ENCODE data around the gene ZNF14.
"Not testable (repeated sequence)": the region's sequence is repeated elsewhere in the genome, so short reads cannot be mapped to it uniquely, and the experiment has no call there.

Gene ZNF14

DNA sequence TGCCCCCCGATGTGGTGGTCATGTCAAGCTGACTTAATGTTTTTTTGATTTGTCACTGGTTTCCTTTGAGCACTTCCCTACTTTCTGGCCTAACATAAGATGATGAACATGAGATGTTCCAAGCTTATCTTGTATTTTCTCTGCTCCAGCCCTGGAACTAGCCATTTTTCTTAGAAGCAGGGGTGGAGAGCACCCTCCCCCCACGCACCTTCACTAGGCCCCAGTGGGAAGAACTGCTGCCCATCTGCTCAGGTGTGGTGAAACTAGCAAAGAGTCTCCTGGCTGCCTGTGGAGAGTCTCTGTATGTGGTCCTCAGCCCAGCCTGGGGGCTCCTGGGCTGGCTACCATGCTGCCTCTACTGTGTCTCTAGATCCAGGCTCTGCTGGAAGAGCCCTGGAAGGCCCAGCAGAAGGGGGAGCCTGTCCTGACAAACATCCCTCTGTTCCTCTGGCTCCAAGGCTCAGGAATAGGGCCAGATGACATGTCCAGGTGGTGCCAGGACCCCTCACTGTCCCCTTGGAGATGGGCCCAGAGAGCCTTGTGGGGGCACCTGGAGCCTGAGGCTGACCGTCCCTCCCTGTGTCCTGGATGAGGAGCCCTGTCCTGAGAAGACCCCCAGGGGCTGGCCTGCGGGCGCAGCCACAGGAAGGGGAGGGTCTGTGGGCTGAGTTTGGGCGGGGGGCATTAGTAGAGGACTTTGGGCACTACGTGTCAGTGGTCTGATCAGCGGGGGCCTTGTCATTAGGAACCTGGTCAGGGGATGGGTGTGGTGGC is 4.8 kb upstream of the ZNF14 start:
- Mint-ChIP-seq H3K27me3 (no peaks in the 10 kb centered on the region), H3K27ac (no peak overlapping the region), H3K4me1 (ENCODE audit: low read depth) (peaks cover 9% of the 10 kb centered on the region), H3K9me3 (ENCODE audit: low read depth) (no peaks in the 10 kb centered on the region), H3K4me3 (no peak overlapping the region), H3K36me3 (no peaks in the 10 kb centered on the region)

DNA sequence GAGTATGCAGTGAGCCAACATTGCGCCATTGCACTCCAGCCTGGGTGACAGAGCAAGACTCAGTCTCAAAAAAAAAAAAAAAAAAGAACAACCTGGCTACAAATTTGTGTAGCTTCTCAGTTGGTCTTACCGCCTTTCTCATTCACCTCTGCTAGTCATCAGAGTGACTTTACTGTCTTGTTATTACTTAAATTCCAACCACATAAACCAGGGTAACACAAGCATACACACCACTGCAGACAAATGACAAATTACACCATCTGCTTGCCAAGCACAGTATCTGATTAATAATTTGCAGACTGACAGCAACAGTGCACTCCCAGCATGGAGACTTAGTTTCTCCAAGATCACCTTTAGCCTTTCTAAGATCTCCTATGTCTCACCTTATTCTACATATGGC is 11.0 kb downstream of the ZNF14 start:
- no peak overlapping the region for H3K27ac Mint-ChIP-seq
- H3K27me3 Mint-ChIP-seq, result no peaks in the 10 kb centered on the region
- H3K36me3 Mint-ChIP-seq, result peaks cover 56% of the 10 kb centered on the region
- no peak overlapping the region for H3K4me3 Mint-ChIP-seq
- peaks cover 33% of the 10 kb centered on the region for H3K9me3 Mint-ChIP-seq (ENCODE audit: low read depth)
- peaks cover 5% of the 10 kb centered on the region for H3K4me1 Mint-ChIP-seq (ENCODE audit: low read depth)

DNA sequence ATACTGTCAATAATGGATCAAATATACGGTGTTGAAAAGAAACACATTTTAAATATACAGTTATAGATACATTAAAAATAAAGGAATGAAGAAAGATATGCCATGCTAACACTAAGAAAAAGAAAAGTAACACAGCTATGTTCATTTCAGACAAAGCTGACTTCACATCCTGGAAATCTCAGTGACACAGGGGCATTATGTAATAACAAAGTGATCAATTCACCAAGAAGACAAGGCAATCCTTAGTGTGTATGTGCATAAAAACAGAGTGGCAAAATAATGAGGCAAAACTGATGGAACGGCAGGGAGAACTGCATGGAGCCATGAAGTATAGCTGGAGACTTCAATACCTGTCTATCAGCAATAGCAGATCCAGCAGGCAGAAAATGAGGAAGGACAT is 13.1 kb downstream of the ZNF14 start:
- no peak overlapping the region for H3K27ac Mint-ChIP-seq
- peaks cover 35% of the 10 kb centered on the region for H3K9me3 Mint-ChIP-seq (ENCODE audit: low read depth)
- peaks cover 64% of the 10 kb centered on the region for H3K36me3 Mint-ChIP-seq
- no peaks in the 10 kb centered on the region for H3K27me3 Mint-ChIP-seq
- H3K4me1 Mint-ChIP-seq (ENCODE audit: low read depth), result peaks cover 5% of the 10 kb centered on the region
- H3K4me3 Mint-ChIP-seq, result no peak overlapping the region

DNA sequence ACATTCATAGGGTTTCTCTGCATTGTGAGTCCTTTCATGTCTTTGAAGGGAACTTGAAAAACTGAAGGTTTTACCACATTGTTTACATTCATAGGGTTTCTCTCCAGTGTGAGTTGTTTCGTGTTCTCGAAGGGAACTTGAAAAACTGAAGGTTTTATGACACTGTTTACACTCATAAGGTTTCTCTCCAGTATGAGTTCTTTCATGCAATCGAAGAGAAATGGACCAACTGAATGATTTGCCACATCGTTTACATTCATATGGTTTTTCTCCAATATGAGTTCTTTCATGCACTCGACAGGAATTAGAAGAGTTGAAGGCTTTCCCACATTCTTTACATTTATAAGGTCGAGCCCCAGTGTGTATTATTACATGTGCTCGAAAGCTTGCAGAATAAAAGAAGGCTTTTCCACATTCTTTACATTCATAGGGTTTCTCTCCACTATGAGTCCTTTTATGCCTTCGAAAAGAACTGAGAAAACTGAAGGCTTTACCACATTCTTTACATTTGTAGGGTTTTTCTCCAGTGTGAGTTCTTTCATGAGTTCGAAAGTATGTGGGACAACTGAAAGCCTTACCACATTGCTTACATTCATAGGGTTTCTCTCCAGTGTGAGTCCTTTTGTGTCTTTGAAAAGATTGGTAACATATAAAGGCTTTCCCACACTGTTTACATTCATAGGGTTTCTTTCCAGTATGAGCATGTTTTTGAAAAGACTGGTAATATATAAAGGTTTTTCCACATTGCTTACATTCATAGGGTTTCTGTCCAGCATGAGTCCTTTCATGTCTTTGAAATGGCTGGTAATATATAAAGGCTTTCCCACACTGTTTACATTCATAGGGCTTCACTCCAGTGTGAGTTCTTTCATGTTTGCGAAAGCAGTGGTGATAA is 20.7 kb downstream of the ZNF14 start:
- no peaks in the 10 kb centered on the region for H3K4me1 Mint-ChIP-seq (ENCODE audit: low read depth)
- H3K27me3 Mint-ChIP-seq, result no peaks in the 10 kb centered on the region
- H3K27ac Mint-ChIP-seq, result no peak overlapping the region
- peaks cover 16% of the 10 kb centered on the region for H3K9me3 Mint-ChIP-seq (ENCODE audit: low read depth)
- H3K36me3 Mint-ChIP-seq, result peaks cover 61% of the 10 kb centered on the region
- no peak overlapping the region for H3K4me3 Mint-ChIP-seq

DNA sequence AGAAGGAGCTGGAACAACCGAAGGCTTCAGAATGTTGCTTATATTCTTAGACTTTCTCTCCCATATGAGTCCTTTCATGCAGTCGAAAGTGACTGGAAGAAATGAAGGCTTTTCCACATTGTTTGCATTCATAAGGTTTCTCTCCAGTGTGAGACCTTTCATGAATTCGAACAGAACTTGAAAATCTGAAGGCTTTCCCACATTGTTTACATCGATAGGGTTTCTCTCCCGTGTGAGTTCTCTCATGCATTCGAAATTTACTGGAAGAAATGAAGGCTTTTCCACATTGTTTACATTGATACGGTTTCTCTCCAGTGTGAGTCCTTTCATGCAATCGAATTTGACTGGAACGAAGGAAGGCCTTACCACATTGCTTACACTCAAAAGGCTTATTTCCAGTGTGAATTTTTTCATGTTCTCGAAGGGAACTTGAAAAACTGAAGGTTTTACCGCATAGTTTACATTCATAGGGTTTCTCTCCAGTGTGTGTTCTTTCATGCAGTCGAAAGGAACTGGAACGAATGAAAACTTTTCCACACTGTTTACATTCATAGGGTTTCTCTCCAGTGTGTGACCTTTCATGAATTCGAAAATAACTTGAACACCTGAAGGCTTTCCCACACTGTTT is 21.5 kb downstream of the ZNF14 start:
- no peak overlapping the region for H3K27ac Mint-ChIP-seq
- peaks cover 53% of the 10 kb centered on the region for H3K36me3 Mint-ChIP-seq
- H3K4me1 Mint-ChIP-seq (ENCODE audit: low read depth), result no peaks in the 10 kb centered on the region
- no peaks in the 10 kb centered on the region for H3K27me3 Mint-ChIP-seq
- H3K9me3 Mint-ChIP-seq (ENCODE audit: low read depth), result peaks cover 10% of the 10 kb centered on the region
- no peak overlapping the region for H3K4me3 Mint-ChIP-seq

DNA sequence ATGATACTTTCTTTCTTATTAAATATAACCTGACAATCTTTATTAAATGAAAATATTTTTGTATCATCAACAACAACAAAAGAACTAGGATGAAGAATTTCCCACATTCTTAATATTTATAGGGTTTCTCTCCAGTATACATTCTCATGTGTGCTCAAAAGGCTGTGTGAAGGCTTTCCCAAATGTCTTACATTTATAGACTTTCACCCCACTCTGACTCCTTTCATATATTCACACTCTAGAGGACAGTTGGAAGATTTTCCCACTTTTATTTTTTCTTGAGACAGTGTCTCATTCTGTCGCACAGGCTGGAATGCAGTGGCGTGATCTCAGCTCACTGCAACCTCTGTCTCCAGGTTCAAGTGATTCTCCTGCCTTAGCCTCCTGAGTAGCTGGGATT is 22.4 kb downstream of the ZNF14 start:
- Mint-ChIP-seq H3K36me3 (peaks cover 51% of the 10 kb centered on the region), H3K9me3 (ENCODE audit: low read depth) (peaks cover 10% of the 10 kb centered on the region), H3K4me1 (ENCODE audit: low read depth) (no peaks in the 10 kb centered on the region), H3K27me3 (no peaks in the 10 kb centered on the region), H3K4me3 (no peak overlapping the region), H3K27ac (no peak overlapping the region)

DNA sequence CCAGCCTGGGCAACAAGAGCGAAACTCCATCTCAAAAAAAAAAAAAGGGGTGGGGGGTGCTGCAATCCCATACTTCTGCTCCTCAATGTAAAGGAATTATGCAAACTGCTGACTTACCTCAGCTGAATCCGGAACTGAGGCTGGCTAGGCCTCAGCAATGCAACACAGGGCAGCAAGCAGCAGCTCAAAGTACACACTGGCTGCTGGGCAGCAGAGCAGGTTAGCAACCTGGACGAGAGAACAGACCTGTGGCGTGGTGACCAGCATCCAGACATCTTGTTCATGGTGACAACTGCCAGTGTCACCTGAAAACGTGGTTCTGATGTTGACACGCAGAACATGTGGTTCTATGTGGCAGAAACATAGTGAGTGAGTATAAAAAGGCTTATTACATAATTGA is 28.1 kb downstream of the ZNF14 start:
- Mint-ChIP-seq H3K27ac (no peak overlapping the region), H3K9me3 (ENCODE audit: low read depth) (peaks cover 20% of the 10 kb centered on the region), H3K4me3 (no peak overlapping the region), H3K27me3 (no peaks in the 10 kb centered on the region), H3K4me1 (ENCODE audit: low read depth) (no peaks in the 10 kb centered on the region), H3K36me3 (peaks cover 26% of the 10 kb centered on the region)

DNA sequence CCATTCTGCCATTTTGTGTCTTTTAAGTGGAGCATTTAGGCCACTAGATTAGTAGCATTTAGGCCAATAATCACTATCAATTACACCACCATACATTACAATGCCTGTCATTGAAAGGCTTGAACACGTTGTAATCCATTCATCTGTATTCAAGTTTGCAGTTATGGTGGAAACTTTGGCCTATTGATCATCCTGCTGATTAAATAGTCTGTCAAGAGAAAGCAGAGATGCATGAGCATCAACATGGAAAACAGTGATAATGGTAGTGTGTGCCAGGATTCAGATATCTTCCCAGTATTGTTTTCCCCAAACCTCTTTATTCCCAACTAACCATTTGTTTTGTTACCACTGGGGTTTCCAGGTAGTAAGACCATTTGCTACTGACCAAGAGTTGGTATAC is 32.4 kb downstream of the ZNF14 start:
- Mint-ChIP-seq H3K9me3 (ENCODE audit: low read depth) (peaks cover 20% of the 10 kb centered on the region), H3K36me3 (peaks cover 15% of the 10 kb centered on the region)
- H3K27ac Mint-ChIP-seq; H3K4me1 Mint-ChIP-seq (ENCODE audit: low read depth); H3K4me3 Mint-ChIP-seq; H3K27me3 Mint-ChIP-seq: not testable (repeated sequence)

DNA sequence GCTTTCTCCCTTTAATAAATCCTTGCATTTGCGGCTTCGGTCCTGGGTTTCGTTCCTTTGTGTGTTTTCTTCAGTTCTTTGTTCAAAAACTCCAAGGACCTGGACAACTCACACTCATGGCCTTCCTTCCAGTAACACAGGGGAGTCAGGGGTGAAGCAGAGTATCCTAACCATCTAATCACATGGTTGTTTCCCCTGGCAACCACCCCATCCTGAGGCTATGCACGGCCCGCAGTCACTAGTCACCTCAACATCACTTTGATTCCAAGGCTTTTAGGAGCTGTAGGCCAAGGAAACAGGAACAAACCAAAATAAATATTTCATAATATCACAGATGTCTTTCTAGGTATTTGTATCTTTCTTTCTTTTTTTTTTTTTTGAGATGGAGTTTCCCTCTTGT is 35.3 kb downstream of the ZNF14 start:
- Mint-ChIP-seq H3K27me3 (no peaks in the 10 kb centered on the region), H3K36me3 (peaks cover 2% of the 10 kb centered on the region), H3K4me1 (ENCODE audit: low read depth) (no peaks in the 10 kb centered on the region), H3K4me3 (no peak overlapping the region), H3K9me3 (ENCODE audit: low read depth) (peaks cover 16% of the 10 kb centered on the region), H3K27ac (no peak overlapping the region)

DNA sequence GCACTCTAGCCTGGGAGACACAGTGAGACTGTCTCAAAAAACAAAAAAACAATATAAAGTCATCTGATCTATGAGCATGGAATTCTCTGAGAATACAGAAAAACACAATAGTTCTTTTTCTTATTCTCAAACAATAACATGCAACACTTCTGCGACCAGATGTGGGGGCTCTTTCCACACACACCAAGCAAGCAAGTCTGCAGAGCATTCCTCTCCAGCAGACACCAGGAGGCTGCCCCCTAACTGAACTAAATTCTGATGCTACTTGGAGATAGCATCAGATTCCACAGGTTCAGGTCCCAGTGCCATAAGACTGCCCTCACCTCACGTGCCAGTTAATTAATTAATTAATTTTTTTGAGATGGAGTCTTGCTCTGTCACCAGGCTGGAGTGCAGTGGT is 36.5 kb downstream of the ZNF14 start:
- Mint-ChIP-seq H3K27me3 (no peaks in the 10 kb centered on the region), H3K4me3 (no peak overlapping the region), H3K4me1 (ENCODE audit: low read depth) (no peaks in the 10 kb centered on the region), H3K9me3 (ENCODE audit: low read depth) (peaks cover 16% of the 10 kb centered on the region), H3K27ac (no peak overlapping the region), H3K36me3 (peaks cover 2% of the 10 kb centered on the region)

DNA sequence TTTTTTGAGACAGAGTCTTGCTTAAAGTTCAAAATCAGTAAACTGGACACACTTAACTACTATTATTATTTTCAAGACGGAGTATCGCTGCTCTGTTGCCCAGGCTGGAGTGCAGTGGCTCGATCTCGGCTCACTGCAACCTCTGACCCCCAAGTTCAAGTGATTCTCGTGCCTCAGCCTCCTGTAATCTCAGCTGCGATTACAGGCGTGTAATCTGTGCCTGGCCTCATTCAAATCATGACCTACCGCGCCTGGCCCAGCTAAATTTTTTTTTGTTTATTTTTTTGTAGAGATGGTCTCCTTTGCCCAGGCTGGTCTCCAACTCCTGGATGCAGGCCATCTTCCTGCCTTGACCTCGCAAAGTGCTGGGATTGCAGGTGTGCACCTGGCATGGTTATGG is 41.2 kb downstream of the ZNF14 start:
- peaks cover 4% of the 10 kb centered on the region for H3K36me3 Mint-ChIP-seq
- no peaks in the 10 kb centered on the region for H3K27me3 Mint-ChIP-seq
- H3K9me3 Mint-ChIP-seq (ENCODE audit: low read depth), result peaks cover 3% of the 10 kb centered on the region
- H3K27ac Mint-ChIP-seq, result no peak overlapping the region
- H3K4me1 Mint-ChIP-seq (ENCODE audit: low read depth), result no peaks in the 10 kb centered on the region
- no peak overlapping the region for H3K4me3 Mint-ChIP-seq

DNA sequence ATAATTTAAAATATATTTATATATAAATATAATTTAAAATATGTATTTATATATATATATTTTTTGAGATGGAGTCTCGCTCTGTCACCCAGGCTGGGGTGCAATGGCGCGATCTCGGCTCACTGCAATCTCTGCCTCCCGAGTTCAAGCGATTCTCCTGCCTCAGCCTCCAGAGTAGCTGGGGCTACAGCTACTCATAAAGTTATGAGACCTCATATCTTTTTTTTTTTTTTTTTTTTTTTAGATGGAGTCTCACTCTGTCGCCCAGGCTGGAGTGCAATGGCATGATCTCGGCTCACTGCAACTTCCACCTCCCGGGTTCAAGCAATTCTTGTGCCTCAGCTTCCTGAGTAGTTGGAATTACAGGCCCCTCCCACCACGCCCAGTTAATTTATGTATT is 43.9 kb downstream of the ZNF14 start:
- peaks cover 12% of the 10 kb centered on the region for H3K36me3 Mint-ChIP-seq
- not testable (repeated sequence) for H3K4me1 Mint-ChIP-seq (ENCODE audit: low read depth); H3K9me3 Mint-ChIP-seq (ENCODE audit: low read depth); H3K27ac Mint-ChIP-seq; H3K27me3 Mint-ChIP-seq; H3K4me3 Mint-ChIP-seq

DNA sequence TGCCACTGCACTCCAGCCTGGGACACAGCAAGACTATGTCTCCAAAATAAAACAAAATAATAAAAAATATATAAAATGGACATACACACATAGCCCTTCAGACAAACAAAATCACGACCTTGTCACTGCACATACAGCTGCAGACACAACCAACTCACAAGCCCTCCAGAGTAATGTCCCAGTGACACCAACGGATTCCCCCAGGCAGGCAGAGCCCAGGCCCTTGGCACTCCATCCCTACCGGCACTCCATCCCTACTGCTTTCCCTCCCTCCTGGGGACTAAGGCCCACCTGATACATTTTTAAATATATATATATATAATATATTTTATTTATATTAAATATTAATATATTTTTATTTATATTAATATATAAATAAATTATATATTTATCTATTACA is 45.8 kb downstream of the ZNF14 start:
- peaks cover 20% of the 10 kb centered on the region for H3K36me3 Mint-ChIP-seq
- H3K27me3 Mint-ChIP-seq, result no peaks in the 10 kb centered on the region
- peaks cover 8% of the 10 kb centered on the region for H3K9me3 Mint-ChIP-seq (ENCODE audit: low read depth)
- H3K4me3 Mint-ChIP-seq, result no peak overlapping the region
- H3K27ac Mint-ChIP-seq, result no peak overlapping the region
- H3K4me1 Mint-ChIP-seq (ENCODE audit: low read depth), result peaks cover 2% of the 10 kb centered on the region

DNA sequence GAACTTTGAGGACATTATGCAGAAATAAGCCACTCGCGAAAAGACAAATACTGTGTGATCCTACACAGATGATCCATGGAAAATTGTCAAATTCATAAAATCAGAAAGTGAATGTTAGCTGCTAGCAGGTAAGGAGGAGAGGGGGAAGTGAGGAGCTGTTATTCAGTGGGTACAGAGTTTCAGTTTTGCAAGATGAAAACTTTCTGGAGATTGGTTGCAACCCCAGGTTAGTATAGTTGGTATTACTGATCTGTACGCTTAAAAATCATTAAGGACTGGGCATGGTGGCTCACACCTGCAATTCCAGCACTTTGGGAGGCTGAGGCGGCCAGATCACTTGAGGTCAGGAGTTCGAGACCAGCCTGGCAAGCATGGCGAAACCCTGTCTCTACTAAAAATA is 46.3 kb downstream of the ZNF14 start:
- Mint-ChIP-seq H3K4me1 (ENCODE audit: low read depth) (peaks cover 2% of the 10 kb centered on the region), H3K9me3 (ENCODE audit: low read depth) (peaks cover 8% of the 10 kb centered on the region), H3K27ac (no peak overlapping the region), H3K36me3 (peaks cover 20% of the 10 kb centered on the region), H3K4me3 (no peak overlapping the region), H3K27me3 (no peaks in the 10 kb centered on the region)

DNA sequence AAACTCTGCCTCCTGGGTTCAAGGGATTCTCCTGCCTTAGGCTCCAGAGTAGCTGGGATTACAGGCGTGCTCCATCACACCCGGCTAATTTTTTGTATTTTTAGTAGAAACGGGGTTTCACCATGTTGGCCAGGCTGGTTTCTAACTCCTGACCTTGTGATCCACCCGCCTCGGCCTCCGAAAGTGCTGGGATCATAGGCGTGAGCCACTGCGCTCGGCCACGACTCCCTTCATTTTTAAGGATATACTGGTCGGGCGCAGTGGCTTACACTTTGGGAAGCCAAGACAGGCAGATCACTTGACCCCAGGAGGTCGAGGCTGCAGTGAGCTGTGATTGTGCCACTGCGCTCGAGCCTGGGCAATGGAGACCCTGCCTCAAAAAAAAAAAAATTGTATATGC is 46.8 kb downstream of the ZNF14 start:
- H3K27ac Mint-ChIP-seq; H3K4me1 Mint-ChIP-seq (ENCODE audit: low read depth); H3K27me3 Mint-ChIP-seq; H3K4me3 Mint-ChIP-seq; H3K9me3 Mint-ChIP-seq (ENCODE audit: low read depth): not testable (repeated sequence)
- peaks cover 25% of the 10 kb centered on the region for H3K36me3 Mint-ChIP-seq

Measured in activated naive CD8-positive, alpha-beta T cell (primary cell).